HG03135 (cell line): ENCODE measurements around the gene TBX10.
"Not testable (repeated sequence)": the region's sequence is repeated elsewhere in the genome, so short reads cannot be mapped to it uniquely, and the experiment has no call there.

Source experiments
- ATAC-seq: cut with Tn5 transposase; IDR thresholded peaks from one replicate; pipeline ENCODE4 v1.9.1; 2021; ENCODE audit warnings: mild to moderate bottlenecking, moderate library complexity; ENCODE audit not compliant: unreplicated experiment

The TBX10 gene

GRCh38 chr11:67639438-67639859 is at the start of gene TBX10:
TBX10 (minus strand) TSS chr11:67639763; CDS start chr11:67639472, 291 bp downstream.
- ATAC-seq = no peak

GRCh38 chr11:67689178-67689577 is 49.6 kb upstream of the TBX10 start:
- ATAC-seq = no peak

DNA sequence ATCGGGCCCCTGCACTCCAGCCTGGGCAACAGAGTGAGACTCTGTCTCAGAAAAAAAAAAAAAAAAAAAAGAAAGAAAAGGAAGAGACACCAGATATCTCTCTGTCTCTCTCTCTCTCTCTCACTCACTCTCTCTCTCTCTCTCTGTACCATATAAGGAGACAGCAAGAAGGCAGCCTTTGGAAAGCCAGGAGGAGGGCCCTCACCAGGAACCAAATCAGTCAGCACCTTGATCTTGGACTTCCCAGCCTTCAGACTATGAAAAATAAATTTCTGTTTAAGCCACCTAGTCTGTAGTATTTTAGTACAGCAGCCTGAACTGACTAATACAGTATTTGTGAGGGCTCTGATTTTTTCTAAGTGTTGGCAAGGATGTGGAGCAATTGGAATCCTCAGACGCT is 48.4 kb upstream of the TBX10 start:
- no peak for ATAC-seq

DNA sequence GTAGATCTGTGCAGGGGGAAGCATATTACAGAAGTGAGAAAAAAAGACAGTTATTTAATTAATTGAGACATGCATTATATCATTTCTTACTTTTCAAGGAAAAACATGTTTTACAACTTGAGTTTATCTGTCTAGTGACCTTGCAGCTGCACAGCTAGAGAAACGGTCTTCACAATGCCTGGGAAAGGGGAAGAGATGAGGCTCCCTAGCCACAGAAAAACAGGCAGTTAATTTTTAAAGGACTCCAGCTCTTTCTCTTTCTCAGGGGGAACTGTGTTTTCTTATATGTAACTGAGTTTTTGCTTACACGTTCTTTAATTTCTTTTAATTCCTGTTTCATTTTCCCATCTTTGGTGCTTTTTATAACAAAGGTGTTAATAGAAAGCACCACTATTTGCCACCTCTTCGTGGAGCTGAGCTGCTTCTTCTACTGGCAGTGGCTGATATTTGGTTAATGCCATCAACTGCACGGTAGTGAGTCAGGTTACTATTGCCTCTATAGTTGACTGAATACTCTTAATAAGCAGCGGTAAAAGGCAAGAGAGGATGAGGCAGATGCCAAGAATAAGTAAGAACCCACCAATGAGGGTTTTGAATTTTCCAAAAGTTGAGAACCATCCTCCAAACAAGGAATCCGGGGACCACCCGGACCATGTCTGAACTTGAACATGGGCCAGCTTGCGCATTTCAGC is 46.2 kb upstream of the TBX10 start:
- ATAC-seq = not testable (repeated sequence)

GRCh38 chr11:67682126-67683034 is 42.8 kb upstream of the TBX10 start:
- not testable (repeated sequence) for ATAC-seq

GRCh38 chr11:67680696-67681470 is 41.3 kb upstream of the TBX10 start:
- no peak for ATAC-seq

- no peak for ATAC-seq
These were observed 35.6 kb upstream of the TBX10 start for GRCh38 chr11:67675058-67675747.

DNA sequence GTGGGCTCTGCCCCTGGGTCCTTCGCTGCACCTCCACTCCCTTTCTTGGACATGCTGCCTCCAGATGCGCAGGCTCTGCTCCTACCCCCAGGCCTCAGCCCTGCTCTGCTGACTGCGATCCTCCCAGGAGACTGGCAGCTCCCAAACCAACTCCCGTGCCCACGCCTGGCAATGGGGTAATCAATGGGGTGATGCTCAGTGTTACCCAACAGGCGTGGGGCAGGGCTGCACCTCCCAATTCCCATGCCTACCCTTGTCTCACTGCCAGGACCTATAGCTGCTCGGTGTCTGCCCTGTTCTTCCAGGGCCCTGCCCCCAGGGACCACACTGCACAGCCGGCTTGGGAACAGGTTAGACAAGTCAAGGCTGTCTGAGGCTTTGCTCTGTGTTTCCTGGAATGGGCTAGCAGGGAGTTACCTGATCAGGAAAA is 34.9 kb upstream of the TBX10 start, which contains the start of gene ALDH3B2:
TSS of gene ALDH3B2 (minus strand) at position 182 of the 430 bp plus-strand sequence. CDS start 7,688 bp downstream, outside the sequence.
- no peak for ATAC-seq

DNA sequence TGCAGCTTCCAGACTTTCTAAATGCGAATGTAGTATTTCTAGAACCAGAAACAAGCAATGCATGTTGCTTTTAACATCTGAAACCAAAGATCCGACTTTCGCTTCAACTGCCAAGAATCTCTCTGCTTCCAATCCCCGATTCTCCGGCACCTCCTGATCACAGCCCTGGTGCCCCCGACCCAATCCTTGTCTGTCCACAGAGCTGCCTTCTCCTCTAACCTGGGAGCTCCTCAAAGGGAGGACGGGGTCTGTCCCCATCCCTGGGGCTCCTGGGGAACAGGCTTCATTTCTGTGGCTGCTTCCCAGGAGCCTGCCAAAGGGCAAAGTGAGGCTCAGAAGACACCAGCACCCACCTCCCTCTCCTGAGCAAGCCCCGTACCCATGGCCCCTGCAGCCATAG is 34.3 kb upstream of the TBX10 start:
- ATAC-seq = no peak

DNA sequence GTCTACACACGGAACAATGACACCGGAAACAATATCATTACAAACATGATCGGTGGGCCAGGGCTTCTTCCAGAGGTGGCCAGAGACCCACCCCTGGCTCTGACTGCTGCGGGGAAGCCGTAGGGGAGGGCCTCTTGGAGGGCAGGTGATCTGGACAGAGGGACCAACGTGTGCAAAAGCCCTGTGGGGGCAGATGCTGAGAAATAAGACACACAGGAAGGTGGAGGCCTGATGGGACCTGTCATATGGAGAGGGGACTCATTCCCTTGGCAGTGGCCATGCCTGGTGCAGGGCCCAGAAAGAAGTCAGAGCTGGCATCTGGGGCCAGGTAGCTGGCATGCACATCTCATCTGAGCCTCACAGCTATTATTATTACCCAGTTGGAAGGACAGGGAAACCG is 33.8 kb upstream of the TBX10 start:
- ATAC-seq = no peak

- no peak for ATAC-seq
These were observed 31.6 kb upstream of the TBX10 start for GRCh38 chr11:67671211-67671520.

DNA sequence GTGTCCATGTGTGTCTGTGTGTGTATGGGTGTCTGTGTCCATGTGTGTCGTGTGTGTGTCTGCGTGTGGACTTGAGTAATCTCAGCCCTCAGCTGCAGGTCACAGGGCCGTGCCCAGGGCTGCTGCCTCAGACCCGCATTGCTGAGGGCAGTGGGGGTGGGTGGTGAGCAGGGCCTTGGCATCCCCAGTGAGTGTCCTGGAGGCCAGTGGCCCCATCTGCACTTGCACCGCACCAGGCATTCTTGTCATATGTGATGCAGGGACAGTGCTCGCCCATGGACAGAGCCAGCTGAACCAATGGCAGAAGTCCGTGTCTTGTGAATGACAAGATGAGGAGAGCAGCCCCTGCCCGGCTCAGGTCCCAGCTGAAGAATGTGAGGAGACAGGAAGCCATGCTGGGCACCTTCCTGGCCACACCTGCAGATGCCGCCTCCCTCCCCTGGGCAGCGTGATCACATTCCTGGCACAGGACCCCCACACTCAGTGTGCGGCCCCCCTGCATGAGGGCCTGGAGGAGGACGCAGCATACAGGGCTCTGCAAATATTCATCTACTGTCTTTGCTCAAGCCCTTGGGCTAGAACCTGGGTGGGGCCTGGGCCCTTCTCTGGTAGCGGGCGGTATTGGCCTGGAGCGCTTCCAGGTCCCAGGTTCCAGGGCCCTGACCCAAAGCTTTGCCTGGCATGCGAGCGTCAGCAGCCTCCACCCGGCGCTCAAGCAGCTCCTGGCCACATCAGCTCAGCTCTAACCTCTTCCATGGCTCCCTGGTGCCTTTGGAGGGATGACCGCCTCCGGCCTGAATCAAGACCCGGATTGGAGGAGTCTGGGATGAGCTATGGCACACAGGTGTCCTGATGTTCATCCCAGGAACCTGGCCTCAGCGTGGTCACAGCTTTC is 31.0 kb upstream of the TBX10 start:
- ATAC-seq = no peak

DNA sequence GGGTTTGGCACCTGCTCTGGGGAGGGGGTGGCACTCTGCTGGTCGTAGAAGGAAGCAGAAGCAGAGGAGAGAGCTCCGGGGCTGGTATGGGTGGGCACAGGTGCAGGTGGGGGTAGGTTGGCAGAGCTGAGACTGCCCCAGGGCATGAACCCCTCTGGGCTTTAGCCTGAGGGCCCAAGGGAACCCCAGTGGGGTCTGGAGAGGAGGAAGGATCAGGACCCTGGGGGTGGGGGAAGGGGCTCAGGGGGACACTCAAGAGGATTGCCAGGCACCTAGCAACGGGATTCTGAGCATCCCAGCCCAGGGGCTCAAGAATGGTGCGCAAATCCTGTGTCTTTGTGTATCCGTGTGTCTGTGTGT is 28.6 kb upstream of the TBX10 start:
- ATAC-seq = no peak

DNA sequence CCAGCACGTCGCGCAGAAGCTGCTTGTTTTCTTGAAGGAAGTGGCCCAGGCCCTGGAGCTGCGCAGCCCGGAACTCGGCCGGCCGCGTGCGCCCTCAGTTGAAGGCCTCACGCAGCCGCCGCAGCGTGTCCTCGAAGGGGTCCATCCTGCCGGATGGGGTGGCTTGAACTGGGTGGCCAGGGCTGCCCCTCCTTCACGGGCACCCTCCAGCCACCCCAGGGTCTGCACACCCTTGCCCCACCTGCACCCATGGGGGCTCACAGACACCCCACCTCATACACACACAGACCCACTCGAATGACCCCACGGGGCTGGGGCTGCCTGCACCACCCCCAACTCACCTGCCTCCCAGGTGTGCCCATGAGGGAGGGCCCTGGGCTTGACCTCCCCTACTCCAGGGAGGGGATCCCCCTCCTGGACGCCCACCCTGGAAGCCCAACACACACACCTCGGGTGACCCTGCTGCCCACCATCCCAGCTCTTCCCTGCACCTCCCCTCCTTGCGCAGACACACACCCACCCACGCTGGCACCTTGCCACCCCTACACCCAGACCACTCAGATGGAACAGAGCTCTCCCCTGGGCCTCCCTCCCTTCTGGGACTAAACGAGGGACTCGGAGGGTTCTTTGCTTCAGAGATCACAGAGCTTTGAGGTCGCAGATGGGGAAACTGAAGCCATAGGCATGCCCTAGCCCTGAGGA is 28.1 kb upstream of the TBX10 start:
- ATAC-seq = no peak

GRCh38 chr11:67666676-67667489 is 27.3 kb upstream of the TBX10 start:
- ATAC-seq = no peak

GRCh38 chr11:67666303-67666645 is 26.7 kb upstream of the TBX10 start:
- ATAC-seq = no peak

DNA sequence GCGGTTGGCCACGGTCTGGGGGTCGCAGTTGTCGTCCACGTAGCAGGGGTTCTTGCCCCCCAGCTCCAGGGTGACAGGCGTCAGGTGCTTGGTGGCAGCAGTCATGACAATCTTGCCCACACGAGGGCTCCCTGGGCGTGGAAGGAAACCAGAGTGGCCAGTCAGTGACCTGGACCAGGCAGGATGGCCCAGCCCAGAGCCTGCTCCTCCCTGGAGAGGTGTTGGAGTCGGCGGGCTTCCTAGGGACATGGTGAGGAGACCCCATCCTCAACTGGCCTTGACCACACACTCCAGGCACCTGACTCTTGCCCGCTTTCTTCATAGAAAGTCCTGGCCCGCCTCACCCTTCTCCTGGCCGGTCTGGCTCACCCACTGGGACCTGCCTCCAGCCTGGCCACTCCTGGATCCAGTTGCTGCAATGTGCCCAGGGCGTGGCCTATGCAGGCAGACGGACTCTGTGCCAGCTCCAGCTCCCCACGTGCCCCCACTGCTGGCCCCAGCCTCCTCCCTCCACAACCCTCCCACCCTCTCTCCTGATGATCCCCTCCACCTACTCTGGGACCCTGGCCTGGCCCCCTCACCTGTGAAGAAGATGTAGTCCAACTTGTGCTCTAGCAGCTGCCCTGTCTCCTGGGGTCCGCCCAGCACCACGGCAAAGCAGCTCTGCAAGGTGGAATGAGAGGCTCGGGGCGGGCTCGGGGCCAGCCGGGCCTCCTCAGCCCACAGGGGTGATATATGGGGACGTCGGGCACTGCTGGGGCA is 26.2 kb upstream of the TBX10 start:
- ATAC-seq = no peak
